HG03378 (cell line): ENCODE results near the gene TTC12.

Experiments used
- ATAC-seq: cut with Tn5 transposase; IDR thresholded peaks from one replicate; pipeline ENCODE4 v1.9.1; 2021; ENCODE audit warnings: mild to moderate bottlenecking, moderate library complexity; ENCODE audit not compliant: unreplicated experiment

Gene TTC12

DNA sequence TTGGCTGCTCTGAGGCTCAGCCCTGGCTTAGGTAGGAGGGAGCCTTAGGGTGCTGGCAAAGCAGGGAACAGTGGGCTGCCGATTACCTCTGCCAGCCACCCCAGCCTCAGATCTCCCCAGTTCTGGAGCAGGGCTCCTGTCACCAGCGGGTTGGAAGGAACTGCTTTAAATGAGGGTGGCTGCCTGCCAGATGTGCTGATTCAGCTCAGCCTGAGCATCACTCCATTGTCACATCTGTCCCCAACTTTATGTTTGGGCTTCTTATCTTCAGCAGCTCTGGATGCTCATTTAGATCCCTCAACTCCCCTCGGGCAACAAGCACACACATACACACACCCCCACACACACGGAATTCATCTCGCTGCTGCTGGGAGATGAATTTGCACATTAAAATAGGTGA, 56.3 kb downstream of the TTC12 start:
- ATAC-seq: no peak

DNA sequence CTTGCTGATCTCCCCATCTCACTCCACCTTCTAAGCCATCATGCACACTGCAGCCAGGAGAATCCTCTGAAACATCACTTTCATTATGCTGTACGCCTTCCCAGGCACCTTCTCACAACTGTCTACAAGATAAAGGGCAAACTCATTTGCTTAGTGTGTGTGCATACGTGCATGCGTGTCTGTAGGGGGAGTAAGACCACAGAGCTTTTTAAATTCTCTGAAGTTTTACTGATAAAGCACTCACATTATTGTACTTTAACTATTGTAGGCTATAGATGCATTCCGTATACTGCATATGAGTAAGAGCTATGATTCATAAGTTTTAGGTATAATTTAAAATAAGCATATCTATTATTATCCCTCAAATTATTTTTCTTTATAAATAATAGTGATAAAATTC, 57.9 kb downstream of the TTC12 start:
- ATAC-seq: no peak

DNA sequence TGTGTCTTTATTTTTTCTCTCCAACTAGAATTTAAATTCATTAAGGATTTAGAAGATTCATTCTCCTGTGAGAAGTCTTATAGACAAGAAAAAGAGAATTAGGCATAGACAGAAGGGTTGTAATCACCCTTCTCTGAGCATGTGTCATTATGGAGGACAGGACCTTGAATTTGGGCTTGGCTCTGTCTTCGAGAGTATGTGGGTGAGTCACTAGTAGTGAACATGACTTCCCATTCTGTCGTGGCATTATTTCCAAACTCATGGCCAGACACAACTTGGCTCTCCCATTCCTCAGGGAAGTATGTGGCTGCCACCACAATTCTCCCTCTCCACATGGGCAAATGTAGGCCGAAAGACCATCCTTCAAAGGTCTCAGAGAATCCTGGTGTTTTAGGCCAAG, 58.9 kb downstream of the TTC12 start:
- ATAC-seq: no peak

DNA sequence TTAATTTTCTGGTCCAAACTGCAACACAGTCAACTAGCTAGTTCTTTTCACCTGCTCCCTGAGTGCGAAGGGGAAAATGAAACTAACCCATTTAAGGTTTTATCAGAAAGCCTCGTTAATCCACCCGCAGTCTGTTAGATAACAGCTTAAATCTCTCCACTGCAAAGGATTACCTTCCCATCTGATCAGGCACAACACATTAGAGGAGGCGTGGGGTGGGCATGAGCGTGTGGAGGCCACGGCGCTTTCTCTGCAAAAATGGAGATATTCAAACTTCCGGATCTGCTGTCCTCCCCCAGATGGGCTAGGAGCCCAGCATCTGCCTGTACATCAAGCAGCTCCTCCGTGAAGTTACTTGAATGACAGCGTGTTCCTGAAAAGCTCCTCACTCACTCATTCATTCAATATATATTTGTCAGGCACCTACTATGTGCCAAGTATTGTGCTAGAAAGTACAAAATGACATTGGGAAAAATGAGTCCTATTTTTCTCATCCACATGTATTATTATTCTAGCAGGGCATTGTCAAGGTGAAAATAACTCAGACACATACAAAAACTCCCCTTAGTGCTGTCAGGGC, 59.7 kb downstream of the TTC12 start:
- no peak for ATAC-seq

DNA sequence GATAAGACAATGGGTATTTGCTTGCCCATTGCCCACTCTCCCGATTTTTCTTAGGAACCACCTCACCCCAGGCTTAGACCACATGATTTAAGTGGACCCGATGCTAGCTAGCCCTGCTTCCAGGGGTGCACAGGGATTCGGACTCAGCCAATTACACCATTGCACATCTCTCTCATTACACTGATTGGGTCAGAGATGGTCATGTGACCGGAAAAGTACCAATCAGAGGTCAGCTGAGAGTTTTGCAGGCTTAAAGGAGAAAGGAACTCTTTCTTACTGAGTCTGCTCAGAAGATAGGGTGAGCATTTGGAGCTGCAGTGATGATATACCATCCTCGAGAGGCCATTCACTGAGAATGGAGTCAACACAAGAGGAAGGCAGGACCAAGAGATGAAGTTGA, 61.0 kb downstream of the TTC12 start:
- ATAC-seq: no peak

DNA sequence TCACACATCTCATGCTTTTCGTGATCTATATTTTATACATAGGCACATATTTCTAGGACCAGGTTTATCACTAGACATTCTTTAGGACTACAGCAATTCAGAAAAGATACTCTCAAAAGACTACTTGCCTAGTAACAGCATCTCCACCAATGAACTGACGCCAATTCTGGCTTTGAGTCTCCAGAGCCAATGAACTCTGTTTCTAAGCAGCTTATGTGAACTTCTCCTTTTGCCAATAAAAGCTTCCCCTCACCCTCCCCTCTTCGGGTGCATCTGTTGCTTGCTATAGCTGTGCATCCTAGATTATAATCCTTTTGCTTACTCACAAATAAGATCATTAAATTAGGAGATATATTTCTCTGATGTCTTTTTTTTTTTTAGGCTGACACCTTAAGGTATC, 61.8 kb downstream of the TTC12 start:
- ATAC-seq: no peak

DNA sequence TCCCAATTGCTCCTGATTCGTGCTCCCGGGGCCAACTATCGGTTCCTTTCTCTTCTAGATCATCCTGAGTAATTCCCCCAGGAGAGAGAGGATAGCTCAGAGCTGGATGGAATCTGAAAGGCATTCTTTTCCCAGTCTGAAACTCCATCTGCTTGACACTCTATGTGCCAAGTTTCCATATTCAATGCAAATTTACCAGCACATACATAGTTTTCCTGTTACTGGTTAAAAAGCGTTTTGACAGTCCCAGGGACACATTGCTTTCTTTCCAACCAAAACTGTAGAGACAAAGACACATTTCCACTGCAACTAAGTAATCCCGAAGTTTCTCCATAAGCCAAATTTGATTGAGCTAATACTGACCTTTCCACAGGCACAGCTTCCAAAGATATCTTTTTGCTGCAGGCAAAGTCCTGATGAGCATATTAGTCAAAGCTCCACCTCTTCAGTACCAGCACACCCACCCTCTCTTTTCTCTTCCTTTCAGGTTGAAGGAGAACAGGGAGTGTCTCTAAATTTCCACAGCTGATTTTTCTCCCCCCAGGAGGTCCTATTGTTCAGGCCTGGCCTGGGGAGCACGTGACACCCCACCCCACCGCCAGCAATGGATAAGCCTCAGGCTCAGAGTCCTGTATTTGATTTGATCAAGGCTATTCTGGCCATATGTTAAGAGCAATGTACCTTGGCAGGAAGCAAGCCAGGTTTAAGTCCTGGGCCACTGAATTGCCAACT, 63.5 kb downstream of the TTC12 start:
- no peak for ATAC-seq

DNA sequence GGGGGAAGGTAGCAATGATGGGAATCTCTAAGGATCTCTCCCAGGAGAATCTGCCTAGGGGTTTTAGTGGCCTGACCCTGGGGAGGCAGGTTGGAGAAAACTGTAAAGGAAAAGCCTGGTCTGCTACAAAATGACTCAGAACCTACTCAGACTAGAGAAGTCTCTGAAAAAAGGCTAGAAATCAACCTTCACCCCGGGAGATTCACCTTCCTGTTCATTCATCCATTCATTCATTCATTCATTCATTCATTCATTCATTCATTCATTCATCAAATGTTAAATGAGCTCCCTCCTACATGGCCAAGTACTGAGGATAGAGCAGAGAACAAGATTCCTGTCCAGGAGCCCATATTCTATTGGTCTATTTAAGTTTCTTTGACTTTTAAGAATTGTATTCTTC, 64.3 kb downstream of the TTC12 start:
- no peak for ATAC-seq

DNA sequence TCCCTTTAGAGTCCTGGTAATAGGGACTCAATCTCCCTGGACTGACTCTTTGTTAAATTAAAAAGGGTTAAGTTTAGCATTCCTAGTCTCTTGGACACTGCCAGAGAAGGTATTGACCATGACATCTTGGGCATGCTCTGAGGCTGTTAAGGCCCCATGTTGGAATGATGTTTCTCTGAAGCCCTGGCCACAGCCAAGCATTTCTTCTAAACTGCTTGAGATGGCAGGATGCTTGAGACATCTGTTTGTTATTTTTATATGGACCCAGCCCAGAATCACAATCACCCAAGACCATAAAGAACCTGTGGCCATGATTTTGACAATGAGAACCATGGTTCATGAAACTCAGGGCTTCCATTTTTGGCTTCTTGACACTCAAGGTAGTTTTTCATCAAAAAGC, 67.7 kb downstream of the TTC12 start:
- no peak for ATAC-seq

DNA sequence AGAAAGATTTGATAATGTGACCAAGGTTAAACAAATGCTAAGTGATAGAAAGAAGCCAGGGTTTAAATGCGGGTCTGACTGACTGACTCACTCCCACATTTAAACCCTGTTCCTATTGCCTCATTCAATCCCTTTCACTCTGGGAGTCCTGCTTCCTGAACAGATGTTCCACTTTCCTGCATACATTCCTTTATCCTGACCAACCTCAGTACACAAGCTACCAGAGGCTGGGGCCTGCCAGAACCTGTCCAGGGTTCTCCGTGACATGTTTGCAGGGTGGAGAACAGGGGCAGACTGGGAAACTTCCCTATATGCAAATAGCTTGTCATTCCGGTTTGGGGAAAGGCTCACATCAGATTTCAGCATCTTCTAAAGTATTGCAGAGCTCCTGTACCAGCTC, 70.2 kb downstream of the TTC12 start:
- no peak for ATAC-seq

DNA sequence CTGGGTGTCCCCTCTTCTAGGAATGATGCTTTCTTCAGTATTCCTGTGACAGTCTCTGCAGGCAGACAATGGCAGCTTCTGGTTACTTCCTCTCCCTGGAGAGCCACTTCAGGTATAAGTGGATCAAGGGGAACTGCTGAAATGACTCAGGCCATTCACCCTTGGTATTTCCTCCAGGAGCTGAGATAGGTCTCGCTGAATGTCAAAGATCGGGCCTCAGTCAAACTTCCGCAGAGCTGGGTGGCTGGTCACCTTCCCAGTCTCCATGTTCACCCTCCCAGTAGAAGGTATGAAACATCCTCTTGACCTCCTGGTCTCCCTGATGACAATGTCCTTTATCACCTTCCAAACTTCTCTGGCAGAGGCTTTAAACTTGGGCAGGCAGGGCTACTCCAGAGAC, 71.4 kb downstream of the TTC12 start:
- no peak for ATAC-seq

DNA sequence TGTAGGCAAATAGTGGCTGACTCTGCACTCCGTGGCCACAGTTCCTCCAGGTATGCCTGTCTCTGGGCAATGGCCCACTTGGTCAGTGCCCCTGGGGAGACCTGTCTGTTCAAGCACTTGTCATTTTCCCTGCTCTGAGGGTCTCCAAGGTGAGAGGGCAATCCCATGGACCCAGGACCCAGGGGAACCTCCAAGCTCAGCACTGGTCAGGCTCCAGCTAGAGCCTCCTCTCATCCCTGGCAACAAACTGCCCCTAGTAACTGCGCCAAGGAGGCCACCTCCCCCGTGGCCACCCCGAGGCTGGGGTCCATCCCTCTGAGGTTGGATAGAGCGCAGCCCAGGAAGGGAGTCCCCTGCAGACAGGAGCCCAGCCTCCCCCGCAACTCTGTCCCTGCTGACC, 72.5 kb downstream of the TTC12 start:
- no peak for ATAC-seq

DNA sequence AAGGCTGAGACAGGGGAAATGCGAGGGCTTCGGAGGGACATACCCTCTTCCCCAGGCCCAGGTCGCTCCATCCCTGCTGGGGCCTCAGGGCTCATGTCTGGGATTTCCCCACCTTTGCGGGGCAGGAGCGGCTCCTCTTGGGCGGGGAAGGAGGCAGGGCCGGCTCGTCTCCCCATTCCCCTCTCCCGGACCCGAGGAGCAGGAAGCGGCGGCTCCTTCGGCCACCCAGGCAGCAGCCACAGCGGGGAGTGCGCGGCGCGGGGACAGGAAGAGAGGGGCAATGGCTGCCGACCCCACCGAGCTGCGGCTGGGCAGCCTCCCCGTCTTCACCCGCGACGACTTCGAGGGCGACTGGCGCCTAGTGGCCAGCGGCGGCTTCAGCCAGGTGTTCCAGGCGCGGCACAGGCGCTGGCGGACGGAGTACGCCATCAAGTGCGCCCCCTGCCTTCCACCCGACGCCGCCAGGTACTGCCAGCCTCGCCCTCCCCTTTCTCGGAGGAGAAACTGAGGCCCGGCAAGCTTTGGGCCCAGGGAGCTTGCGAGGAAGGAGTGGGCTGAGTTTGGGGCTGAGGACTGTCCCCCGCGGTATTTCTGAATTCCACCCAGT, 73.3 kb downstream of the TTC12 start, which contains the start of gene ANKK1:
ANKK1 (plus strand) TSS at position 175 of the 607 bp plus-strand sequence; CDS start at position 281, 106 bp downstream.
- no peak for ATAC-seq

DNA sequence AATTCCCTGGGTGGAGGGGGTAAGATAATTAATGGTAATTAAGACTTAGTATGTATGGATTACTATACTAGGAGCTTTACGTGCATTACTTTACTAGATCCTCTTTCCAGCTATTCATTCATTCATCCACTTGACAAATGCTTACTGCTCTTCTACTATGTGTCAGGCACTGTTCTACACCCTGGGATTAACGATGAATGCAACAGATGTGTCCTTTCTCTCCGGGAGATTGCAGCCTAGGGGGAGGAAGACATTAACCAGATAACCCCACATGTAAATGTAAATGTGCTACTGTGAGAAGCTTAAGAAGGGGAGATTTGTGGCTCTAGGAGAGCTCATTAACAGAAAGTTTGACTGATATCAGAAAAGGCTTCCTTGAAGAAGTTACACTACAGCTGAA, 74.9 kb downstream of the TTC12 start:
- ATAC-seq: no peak

DNA sequence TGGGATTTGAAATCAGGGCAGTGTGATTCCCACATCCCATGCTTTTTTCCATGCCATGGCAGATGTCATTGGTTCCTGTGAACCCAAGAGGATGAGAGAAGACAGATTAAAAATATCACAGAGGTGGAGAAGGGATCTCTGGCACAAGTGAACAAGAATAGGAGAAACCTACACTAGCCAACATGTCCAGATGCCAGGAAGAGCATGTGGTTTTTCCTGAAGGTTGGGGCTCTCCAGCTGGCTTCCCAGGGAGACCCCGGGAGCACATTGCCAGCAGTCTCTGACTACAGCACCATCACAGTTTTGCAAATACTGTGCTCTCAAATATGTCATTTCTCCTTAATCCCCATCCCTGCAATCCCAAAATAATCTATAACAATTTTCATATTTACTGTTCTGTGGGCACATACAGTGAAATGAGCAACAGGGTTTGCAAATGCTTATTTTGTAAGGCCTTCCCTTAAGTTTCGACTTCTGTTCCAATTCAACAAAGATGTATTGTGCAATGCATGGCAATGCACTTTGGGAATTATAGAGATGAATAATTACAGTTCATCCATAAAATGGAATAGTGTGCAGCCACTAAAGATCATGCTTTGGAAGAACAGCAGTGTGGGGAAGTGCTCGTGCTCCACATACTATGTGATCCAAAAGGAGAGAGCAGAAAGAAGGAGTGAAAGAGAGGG, 78.0 kb downstream of the TTC12 start:
- ATAC-seq: no peak

DNA sequence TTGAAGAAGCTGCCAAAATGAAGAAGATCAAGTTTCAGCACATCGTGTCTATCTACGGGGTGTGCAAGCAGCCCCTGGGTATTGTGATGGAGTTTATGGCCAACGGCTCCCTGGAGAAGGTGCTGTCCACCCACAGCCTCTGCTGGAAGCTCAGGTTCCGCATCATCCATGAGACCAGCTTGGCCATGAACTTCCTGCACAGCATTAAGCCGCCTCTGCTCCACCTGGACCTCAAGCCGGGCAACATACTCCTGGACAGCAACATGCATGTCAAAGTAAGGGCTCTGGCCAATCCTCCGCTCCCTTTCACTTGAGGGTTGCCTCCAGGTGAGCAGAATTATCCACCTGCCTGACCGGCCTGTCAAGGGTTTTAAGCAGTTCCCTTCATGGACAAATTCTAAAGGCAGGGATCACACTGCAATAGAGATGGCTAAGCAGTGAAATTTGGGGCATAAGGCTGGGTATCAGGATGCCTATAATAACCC, 79.2 kb downstream of the TTC12 start:
- ATAC-seq: no peak

DNA sequence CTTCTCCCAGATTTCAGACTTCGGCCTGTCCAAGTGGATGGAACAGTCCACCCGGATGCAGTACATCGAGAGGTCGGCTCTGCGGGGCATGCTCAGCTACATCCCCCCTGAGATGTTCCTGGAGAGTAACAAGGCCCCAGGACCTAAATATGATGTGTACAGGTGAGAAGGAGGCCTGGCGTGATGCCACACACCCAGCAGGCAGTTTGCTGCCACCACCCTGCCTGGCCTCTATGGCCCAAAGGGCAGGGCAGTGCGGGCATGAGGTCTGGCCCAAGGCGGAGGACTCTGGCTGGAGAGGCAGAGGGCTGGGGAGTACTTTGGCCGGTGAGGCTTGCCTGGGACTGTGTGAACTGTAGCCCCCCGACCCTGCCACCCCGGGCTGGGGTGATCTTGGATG, 80.5 kb downstream of the TTC12 start:
- no peak for ATAC-seq

DNA sequence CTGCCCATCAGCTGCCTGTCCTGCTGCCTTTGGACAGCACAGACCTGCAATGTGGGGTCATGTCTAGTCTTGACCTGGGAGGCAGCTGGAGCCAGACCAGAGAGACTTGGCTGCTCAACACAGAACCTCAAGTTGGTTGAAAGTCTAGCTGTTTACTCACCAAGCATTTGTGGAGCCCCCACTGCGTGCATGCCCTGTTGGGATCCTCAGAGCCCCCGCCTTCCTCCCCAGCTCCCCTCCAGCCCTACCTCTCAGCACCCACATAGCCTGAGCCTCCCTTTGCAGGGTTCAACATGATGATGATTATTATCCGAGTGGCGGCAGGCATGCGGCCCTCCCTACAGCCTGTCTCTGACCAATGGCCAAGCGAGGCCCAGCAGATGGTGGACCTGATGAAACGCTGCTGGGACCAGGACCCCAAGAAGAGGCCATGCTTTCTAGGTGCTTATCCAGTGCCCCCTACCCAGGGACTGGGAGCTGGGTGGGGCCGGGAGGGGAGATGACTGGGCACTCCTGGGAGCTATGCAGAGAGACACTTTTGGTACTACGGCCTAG, 81.5 kb downstream of the TTC12 start:
- no peak for ATAC-seq

DNA sequence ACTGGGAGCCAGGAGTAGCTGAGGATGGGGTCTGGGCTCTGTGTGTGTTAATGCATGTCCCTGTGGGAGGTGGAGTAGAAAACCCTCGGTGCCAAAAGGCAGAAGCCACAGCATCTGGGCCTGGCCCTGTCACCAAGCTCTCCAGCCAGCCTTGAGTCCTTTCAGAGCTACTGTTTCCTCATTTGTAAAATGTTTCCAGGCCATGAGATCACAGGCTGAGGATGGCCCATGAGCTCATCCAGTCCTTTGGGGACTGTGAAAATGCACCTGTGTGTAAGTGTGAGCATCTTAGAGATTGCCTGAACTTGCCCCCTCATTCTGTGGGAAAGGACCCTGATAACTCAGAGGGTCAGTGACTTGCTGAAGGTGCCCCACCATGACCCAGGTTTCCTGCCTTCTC, 82.3 kb downstream of the TTC12 start:
- no peak for ATAC-seq

DNA sequence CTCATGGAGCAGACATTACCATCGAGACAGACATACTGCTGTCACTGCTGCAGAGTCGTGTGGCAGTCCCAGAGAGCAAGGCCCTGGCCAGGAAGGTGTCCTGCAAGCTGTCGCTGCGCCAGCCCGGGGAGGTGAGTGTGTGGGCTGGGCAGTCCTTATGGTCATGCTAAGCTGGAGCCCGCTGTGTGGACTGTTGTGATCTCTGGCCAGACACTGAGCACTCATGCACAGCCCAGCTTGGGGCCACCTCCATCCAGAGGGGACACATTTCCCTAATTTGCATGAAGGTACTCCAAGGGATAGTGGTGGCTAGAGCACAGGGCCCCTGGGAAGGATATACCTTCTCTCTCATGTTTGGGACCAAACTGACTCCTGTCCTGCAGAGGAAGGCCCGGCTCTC, 82.8 kb downstream of the TTC12 start:
- no peak for ATAC-seq

DNA sequence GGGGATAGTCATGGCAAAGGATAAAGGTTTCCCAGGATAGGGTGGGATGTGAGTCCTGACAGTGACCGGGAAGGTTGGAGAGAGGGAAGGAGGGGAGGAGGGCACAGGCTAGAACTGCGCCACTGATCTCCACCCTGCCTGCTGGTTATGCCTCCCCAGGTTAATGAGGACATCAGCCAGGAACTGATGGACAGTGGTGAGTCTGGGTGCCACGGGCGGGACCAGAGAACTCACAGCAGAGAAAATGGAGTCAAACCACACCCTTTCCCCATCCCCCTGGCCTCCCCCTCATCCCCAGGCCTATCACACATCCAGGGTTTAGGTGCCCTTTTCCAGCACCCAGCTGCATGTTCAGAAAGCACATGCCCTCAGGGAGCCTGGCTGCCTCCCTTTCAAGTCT, 83.4 kb downstream of the TTC12 start:
- no peak for ATAC-seq
